GM23338 (cell line): ENCODE data around the gene TUBB. TPM values are rescaled to one million over a fixed set of nuclear protein-coding genes. Genes with fewer than 3 reads are reported as not detected.

Experiments used
- EZH2 ChIP-seq: fragments of 200-600 bp; sonication (generic); IDR thresholded peaks from one replicate; pipeline ENCODE4 v1.8.0; 2017; ENCODE audit warnings: antibody characterized with exemption, mild to moderate bottlenecking, low read depth; ENCODE audit not compliant: unreplicated experiment
- NANOG ChIP-seq: IDR thresholded peaks from 2 replicates; pipeline ENCODE4 v1.6.1; 2016; ENCODE audit warnings: antibody characterized with exemption, borderline replicate concordance
- POLR2AphosphoS5 ChIP-seq: IDR thresholded peaks from 2 replicates; pipeline ENCODE4 v1.6.1; 2016; ENCODE audit warnings: antibody characterized with exemption, low read depth
- STAT1 ChIP-seq: IDR thresholded peaks from one replicate; pipeline ENCODE4 v1.6.1; 2016; ENCODE audit warnings: antibody characterized with exemption; ENCODE audit not compliant: unreplicated experiment
- polyA plus RNA-seq: library from polyadenylated mRNA; unstranded; fragments of >200 nt; fragmentation: Nextera tagmentation; extraction: Ambion mirVana; gene quantifications from 2 replicates; pipeline ENCODE4 v1.2.1, GENCODE V29; 2016
- total RNA-seq: library from RNA; depleted of rRNA; stranded (reverse); fragments of >200 nt; shearing (Covaris generic); gene quantifications from 2 replicates; pipeline ENCODE4 v1.2.3, GENCODE V29; 2014
- TF ChIP-seq, protein P1 (sequence below): fragments of 250-450 bp; sonication (Bioruptor Pico); IDR thresholded peaks from 2 replicates; pipeline ENCODE4 v1.5.0; 2020; ENCODE audit warnings: mild to moderate bottlenecking, moderate library complexity
- TF ChIP-seq, protein P2 (sequence below), 2 experiments: fragments of 200-600 bp in 1 of 2; sonication (generic) in 1 of 2; conservative IDR thresholded peaks; 2 replicates each; pipeline versions ENCODE4 v1.5.1 to v1.6.1; 2016 to 2017; ENCODE audit warnings: antibody characterized with exemption in 2 of 2, low read depth in 2 of 2, mild to moderate bottlenecking in 2 of 2, moderate library complexity in 1 of 2
- TF ChIP-seq, protein P3 (sequence below): IDR thresholded peaks from 2 replicates; pipeline ENCODE4 v1.6.1; 2016; ENCODE audit warnings: antibody characterized with exemption

Gene TUBB
- total and polyA plus RNA-seq, 2 experiments from 2014 or later = 1,041 to 1,704 TPM

DNA sequence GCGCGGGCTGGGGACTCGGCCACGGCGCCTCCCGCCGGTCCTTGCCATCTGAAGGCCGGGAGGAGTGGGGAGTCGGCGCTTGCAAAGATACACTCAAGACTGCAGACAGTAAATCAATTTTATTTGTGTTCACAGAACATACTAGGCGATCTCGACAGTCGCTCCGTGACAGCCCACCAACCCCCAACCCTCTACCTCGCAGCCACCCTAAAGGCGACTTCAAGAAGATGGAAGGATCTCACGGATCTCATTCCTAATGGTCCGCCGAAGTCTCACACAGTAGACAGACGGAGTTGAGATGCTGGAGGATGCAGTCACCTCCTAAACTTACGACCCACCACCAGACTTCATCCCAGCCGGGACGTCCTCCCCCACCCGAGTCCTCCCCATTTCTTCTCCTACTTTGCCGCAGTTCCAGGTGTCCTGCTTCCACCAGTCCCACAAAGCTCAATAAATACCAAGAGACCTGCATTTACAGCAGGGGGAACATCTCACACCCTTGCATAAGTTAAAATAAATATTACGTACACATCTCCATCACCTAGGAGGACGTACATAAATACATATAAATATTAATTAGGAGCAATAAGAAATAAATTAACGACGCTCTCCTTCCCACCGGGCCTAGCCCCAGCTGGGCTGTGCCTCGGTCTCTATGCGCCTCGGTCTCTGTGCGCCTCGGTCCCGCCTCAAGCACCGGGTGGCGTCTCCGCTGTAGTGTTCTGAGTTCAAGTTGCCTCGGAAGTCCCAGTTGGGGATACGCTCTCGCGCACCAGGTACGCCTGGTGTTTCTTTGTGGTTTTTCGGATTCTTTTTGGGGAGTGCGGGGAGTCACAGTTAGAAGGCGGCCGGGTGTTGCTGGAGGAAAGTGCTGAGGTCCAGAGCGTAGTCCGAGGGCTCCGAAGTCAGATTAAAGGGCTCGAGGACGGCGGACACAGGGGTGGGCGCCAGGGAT lies 23.2 kb downstream of the TUBB start (continued):
- TF ChIP-seq, protein P1, sequence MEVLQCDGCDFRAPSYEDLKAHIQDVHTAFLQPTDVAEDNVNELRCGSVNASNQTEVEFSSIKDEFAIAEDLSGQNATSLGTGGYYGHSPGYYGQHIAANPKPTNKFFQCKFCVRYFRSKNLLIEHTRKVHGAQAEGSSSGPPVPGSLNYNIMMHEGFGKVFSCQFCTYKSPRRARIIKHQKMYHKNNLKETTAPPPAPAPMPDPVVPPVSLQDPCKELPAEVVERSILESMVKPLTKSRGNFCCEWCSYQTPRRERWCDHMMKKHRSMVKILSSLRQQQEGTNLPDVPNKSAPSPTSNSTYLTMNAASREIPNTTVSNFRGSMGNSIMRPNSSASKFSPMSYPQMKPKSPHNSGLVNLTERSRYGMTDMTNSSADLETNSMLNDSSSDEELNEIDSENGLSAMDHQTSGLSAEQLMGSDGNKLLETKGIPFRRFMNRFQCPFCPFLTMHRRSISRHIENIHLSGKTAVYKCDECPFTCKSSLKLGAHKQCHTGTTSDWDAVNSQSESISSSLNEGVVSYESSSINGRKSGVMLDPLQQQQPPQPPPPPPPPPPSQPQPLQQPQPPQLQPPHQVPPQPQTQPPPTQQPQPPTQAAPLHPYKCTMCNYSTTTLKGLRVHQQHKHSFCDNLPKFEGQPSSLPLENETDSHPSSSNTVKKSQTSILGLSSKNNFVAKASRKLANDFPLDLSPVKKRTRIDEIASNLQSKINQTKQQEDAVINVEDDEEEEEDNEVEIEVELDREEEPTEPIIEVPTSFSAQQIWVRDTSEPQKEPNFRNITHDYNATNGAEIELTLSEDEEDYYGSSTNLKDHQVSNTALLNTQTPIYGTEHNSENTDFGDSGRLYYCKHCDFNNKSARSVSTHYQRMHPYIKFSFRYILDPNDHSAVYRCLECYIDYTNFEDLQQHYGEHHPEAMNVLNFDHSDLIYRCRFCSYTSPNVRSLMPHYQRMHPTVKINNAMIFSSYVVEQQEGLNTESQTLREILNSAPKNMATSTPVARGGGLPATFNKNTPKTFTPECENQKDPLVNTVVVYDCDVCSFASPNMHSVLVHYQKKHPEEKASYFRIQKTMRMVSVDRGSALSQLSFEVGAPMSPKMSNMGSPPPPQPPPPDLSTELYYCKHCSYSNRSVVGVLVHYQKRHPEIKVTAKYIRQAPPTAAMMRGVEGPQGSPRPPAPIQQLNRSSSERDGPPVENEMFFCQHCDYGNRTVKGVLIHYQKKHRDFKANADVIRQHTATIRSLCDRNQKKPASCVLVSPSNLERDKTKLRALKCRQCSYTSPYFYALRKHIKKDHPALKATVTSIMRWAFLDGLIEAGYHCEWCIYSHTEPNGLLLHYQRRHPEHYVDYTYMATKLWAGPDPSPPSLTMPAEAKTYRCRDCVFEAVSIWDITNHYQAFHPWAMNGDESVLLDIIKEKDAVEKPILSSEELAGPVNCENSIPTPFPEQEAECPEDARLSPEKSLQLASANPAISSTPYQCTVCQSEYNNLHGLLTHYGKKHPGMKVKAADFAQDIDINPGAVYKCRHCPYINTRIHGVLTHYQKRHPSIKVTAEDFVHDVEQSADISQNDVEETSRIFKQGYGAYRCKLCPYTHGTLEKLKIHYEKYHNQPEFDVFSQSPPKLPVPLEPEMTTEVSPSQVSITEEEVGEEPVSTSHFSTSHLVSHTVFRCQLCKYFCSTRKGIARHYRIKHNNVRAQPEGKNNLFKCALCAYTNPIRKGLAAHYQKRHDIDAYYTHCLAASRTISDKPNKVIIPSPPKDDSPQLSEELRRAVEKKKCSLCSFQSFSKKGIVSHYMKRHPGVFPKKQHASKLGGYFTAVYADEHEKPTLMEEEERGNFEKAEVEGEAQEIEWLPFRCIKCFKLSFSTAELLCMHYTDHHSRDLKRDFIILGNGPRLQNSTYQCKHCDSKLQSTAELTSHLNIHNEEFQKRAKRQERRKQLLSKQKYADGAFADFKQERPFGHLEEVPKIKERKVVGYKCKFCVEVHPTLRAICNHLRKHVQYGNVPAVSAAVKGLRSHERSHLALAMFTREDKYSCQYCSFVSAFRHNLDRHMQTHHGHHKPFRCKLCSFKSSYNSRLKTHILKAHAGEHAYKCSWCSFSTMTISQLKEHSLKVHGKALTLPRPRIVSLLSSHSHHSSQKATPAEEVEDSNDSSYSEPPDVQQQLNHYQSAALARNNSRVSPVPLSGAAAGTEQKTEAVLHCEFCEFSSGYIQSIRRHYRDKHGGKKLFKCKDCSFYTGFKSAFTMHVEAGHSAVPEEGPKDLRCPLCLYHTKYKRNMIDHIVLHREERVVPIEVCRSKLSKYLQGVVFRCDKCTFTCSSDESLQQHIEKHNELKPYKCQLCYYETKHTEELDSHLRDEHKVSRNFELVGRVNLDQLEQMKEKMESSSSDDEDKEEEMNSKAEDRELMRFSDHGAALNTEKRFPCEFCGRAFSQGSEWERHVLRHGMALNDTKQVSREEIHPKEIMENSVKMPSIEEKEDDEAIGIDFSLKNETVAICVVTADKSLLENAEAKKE (CRISPR knock-in tag) = no peak
- TF ChIP-seq, protein P2, sequence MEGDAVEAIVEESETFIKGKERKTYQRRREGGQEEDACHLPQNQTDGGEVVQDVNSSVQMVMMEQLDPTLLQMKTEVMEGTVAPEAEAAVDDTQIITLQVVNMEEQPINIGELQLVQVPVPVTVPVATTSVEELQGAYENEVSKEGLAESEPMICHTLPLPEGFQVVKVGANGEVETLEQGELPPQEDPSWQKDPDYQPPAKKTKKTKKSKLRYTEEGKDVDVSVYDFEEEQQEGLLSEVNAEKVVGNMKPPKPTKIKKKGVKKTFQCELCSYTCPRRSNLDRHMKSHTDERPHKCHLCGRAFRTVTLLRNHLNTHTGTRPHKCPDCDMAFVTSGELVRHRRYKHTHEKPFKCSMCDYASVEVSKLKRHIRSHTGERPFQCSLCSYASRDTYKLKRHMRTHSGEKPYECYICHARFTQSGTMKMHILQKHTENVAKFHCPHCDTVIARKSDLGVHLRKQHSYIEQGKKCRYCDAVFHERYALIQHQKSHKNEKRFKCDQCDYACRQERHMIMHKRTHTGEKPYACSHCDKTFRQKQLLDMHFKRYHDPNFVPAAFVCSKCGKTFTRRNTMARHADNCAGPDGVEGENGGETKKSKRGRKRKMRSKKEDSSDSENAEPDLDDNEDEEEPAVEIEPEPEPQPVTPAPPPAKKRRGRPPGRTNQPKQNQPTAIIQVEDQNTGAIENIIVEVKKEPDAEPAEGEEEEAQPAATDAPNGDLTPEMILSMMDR (conservative IDR thresholded peaks at IDR 0.05; ENCODE audit: low read depth in 2 of 2) = no peak
- TF ChIP-seq, protein P3, sequence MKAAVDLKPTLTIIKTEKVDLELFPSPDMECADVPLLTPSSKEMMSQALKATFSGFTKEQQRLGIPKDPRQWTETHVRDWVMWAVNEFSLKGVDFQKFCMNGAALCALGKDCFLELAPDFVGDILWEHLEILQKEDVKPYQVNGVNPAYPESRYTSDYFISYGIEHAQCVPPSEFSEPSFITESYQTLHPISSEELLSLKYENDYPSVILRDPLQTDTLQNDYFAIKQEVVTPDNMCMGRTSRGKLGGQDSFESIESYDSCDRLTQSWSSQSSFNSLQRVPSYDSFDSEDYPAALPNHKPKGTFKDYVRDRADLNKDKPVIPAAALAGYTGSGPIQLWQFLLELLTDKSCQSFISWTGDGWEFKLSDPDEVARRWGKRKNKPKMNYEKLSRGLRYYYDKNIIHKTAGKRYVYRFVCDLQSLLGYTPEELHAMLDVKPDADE = no peak
- TF ChIP-seq NANOG (no peak), STAT1 (no peak), POLR2AphosphoS5 (no peak), EZH2 (no peak)
